ENCODE data around the gene EID1. TPM values are rescaled to one million over a fixed set of nuclear protein-coding genes. Genes with fewer than 3 reads are reported as not detected.

EID1 gene
- total RNA-seq, 1 donor from 2014 or later = 118 TPM

GRCh38 chr15:48925714-48926223, 47.8 kb downstream of the EID1 start:
- H3K27me3 Mint-ChIP-seq (ENCODE audit: low read depth) = no peaks in the 10 kb centered on the region
- peak overlapping the region; percentile 13 for H3K4me3 Mint-ChIP-seq (ENCODE audit: unreplicated experiment)
- no peak for DNase-seq (ENCODE audit: low spot score)
- peaks cover 19% of the 10 kb centered on the region for H3K36me3 Mint-ChIP-seq (ENCODE audit: low read depth)
- TF ChIP-seq CTCF (IDR thresholded peaks at IDR 0.05) = no peak
- H3K4me1 Mint-ChIP-seq (ENCODE audit: low read depth) = peaks cover 73% of the 10 kb centered on the region
- no peaks in the 10 kb centered on the region for H3K9me3 Mint-ChIP-seq (ENCODE audit: low read depth)
- peak overlapping the region; percentile 93 for H3K27ac Mint-ChIP-seq (ENCODE audit: unreplicated experiment)

- TF ChIP-seq CTCF (IDR thresholded peaks at IDR 0.05) = no peak
- peaks cover 9% of the 10 kb centered on the region for H3K36me3 Mint-ChIP-seq (ENCODE audit: low read depth)
- DNase-seq (ENCODE audit: low spot score) = no peak
- peak overlapping the region; percentile 31 for H3K4me3 Mint-ChIP-seq (ENCODE audit: unreplicated experiment)
- peaks cover 92% of the 10 kb centered on the region for H3K4me1 Mint-ChIP-seq (ENCODE audit: low read depth)
- H3K9me3 Mint-ChIP-seq (ENCODE audit: low read depth) = peaks cover 6% of the 10 kb centered on the region
- peak overlapping the region; percentile 93 for H3K27ac Mint-ChIP-seq (ENCODE audit: unreplicated experiment)
- no peaks in the 10 kb centered on the region for H3K27me3 Mint-ChIP-seq (ENCODE audit: low read depth)
Measured at GRCh38 chr15:48928877-48929538, 51.1 kb downstream of the EID1 start.

GRCh38 chr15:48929661-48930060, 51.7 kb downstream of the EID1 start:
- Mint-ChIP-seq H3K27me3 (ENCODE audit: low read depth) (no peaks in the 10 kb centered on the region), H3K4me3 (ENCODE audit: unreplicated experiment) (peak overlapping the region; percentile 31), H3K9me3 (ENCODE audit: low read depth) (peaks cover 6% of the 10 kb centered on the region), H3K27ac (ENCODE audit: unreplicated experiment) (peak overlapping the region; percentile 93), H3K36me3 (ENCODE audit: low read depth) (peaks cover 4% of the 10 kb centered on the region), H3K4me1 (ENCODE audit: low read depth) (peaks cover 89% of the 10 kb centered on the region)
- DNase-seq (ENCODE audit: low spot score) = no peak
- TF ChIP-seq CTCF (IDR thresholded peaks at IDR 0.05) = peak; percentile 25

Other genes starting within 250 kb of the EID1 start
- 1,183 to 1,794 TPM (median 1,190 TPM) in 3 replicates for gene FBN1, start 232.4 kb upstream of the EID1 start, total RNA-seq
- 3.6 to 12.6 TPM (median 4.4 TPM) in 3 replicates for gene CEP152, start 67.1 kb upstream of the EID1 start, total RNA-seq
- gene SHC4, start 85.8 kb downstream of the EID1 start, total RNA-seq = 35.3 to 61.8 TPM (median 35.6 TPM) in 3 replicates
- 54.3 to 78.5 TPM (median 55.3 TPM) in 3 replicates for gene SECISBP2L, start 168.3 kb downstream of the EID1 start, total RNA-seq